CD4-positive, alpha-beta T cell treated with Interleukin-2 at 100 ng/mL for 4 hours (primary cell): ENCODE data around the gene GRHPR.

Experiments
- DNase-seq: peaks from one replicate; pipeline ENCODE4 v3.0.0-alpha.2; 2020; ENCODE audit warnings: low spot score

The GRHPR gene

GRCh38 chr9:37399336-37399735 is 23.2 kb upstream of the GRHPR start:
- no peak for DNase-seq

GRCh38 chr9:37404590-37404989 is 17.9 kb upstream of the GRHPR start:
- DNase-seq: no peak

GRCh38 chr9:37405350-37405749 is 17.1 kb upstream of the GRHPR start:
- DNase-seq: no peak

GRCh38 chr9:37405764-37406380 is 16.6 kb upstream of the GRHPR start:
- no peak for DNase-seq

- DNase-seq: no peak
Measured at GRCh38 chr9:37406603-37407401, 15.7 kb upstream of the GRHPR start.

- DNase-seq: no peak
Measured at GRCh38 chr9:37407468-37407867, 15.0 kb upstream of the GRHPR start.

- DNase-seq: peak; percentile 83
Measured at GRCh38 chr9:37408933-37409710, 13.4 kb upstream of the GRHPR start.

- DNase-seq: no peak
Measured at GRCh38 chr9:37410354-37410861, 12.1 kb upstream of the GRHPR start.

GRCh38 chr9:37410969-37411785 is 11.3 kb upstream of the GRHPR start:
- no peak for DNase-seq

- DNase-seq: no peak
Measured at GRCh38 chr9:37412431-37413151, 9.9 kb upstream of the GRHPR start.

GRCh38 chr9:37413311-37413710 is 9.2 kb upstream of the GRHPR start:
- DNase-seq: no peak

GRCh38 chr9:37414503-37414943 is 8.0 kb upstream of the GRHPR start:
- DNase-seq: no peak

GRCh38 chr9:37415011-37415719 is 7.3 kb upstream of the GRHPR start:
- DNase-seq: peak; percentile 85

GRCh38 chr9:37417252-37417803 is 5.2 kb upstream of the GRHPR start:
- DNase-seq: no peak

GRCh38 chr9:37417857-37418618 is 4.5 kb upstream of the GRHPR start:
- DNase-seq: no peak

GRCh38 chr9:37419204-37419603 is 3.3 kb upstream of the GRHPR start:
- DNase-seq: no peak

- DNase-seq: no peak
Measured at GRCh38 chr9:37420271-37421215, 2.0 kb upstream of the GRHPR start.

GRCh38 chr9:37421914-37422288 is 595 bp upstream of the GRHPR start:
- no peak for DNase-seq
